ENCODE results near the gene MAMDC4. TPM values are rescaled to one million over a fixed set of nuclear protein-coding genes. Genes with fewer than 3 reads are reported as not detected.
A peak's percentile ranks its signal among the peaks of the same experiment; 100 is the strongest.
"Not testable (repeated sequence)": the region's sequence is repeated elsewhere in the genome, so short reads cannot be mapped to it uniquely, and the experiment has no call there.

The MAMDC4 gene
- total RNA-seq, 1 donor from 2014 or later = 11.0 TPM

DNA sequence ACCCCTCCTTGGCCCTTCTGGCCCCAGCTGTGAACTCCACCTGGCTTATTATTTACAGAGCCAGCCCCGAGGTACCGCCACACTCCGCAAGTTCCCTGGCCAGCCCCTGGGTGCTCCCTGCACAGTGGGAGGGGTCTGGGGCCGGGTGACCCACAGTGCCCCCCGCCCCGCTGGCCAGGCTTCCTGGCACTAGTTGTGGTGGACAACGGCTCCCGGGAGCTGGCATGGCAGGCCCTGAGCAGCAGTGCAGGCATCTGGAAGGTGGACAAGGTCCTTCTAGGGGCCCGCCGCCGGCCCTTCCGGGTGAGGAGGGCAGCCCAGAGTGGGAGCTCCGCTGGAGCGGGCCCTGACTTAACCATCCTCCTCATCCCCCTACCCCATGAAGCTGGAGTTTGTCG lies 3.9 kb downstream of the MAMDC4 start:
- intact Hi-C loops (cut with DNase I) = no loop called here
- no peak for DNase-seq (ENCODE audit: low spot score)

DNA sequence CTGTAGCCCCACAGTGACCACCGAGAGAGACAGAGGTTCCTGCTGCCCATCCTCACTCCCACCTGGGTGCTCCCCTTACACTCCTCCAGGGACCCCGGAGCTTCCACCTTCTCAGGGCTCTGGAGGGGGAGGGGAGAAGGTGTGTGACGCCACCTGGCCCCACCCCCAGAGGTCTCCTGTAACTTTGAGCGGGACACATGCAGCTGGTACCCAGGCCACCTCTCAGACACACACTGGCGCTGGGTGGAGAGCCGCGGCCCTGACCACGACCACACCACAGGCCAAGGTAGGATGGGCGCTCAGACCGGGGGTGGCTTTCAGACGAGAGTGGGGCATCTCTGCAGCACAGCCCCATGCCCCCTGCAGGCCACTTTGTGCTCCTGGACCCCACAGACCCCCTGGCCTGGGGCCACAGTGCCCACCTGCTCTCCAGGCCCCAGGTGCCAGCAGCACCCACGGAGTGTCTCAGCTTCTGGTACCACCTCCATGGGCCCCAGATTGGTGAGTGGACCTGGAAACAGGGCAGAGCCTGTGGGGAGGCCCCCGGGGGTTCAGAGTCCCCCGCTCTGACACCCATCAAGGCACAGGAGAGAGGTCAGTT lies 4.5 kb downstream of the MAMDC4 start:
- intact Hi-C loops (cut with DNase I) = no loop called here

GRCh38 chr9:136857166-136857565 lies 5.0 kb downstream of the MAMDC4 start:
- intact Hi-C loops (cut with DNase I) = no loop called here

More for the DNA sequence above, 4.5 kb downstream of the MAMDC4 start:
- DNase-seq (ENCODE audit: low spot score) = no peak

DNA sequence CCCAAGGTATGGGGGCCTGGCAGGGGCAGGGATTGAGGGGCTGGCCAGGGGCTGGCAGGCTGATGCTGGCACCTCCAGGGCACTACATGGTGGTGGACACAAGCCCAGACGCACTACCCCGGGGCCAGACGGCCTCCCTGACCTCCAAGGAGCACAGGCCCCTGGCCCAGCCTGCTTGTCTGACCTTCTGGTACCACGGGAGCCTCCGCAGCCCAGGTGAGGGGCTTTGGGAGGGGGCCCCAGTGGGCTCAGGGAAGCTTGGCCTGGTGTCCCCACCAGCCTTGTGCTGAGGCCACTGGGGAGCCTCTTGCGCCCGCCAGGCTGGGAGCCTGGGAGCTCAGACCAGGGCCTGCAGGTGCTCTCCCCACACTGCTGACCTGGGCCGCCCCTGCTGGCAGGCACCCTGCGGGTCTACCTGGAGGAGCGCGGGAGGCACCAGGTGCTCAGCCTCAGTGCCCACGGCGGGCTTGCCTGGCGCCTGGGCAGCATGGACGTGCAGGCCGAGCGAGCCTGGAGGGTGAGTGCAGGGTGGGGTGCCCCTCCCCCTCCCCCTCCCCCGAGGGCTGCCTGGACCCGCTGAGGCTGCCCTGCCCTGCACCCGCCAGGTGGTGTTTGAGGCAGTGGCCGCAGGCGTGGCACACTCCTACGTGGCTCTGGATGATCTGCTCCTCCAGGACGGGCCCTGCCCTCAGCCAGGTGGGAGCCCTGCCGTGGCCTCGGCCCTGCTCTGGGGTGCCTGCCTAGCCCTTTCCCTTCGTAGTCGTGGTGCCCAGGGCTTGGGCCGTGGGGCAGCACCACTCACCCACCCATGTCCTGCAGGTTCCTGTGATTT lies 5.7 kb downstream of the MAMDC4 start:
- no peak for DNase-seq (ENCODE audit: low spot score)
- intact Hi-C loops (cut with DNase I) = no loop called here

More at GRCh38 chr9:136857166-136857565, 5.0 kb downstream of the MAMDC4 start:
- DNase-seq (ENCODE audit: low spot score) = no peak

- intact Hi-C loops (cut with DNase I) = no loop called here
- no peak for DNase-seq (ENCODE audit: low spot score)
Observed at GRCh38 chr9:136858452-136858843, 6.3 kb downstream of the MAMDC4 start.

DNA sequence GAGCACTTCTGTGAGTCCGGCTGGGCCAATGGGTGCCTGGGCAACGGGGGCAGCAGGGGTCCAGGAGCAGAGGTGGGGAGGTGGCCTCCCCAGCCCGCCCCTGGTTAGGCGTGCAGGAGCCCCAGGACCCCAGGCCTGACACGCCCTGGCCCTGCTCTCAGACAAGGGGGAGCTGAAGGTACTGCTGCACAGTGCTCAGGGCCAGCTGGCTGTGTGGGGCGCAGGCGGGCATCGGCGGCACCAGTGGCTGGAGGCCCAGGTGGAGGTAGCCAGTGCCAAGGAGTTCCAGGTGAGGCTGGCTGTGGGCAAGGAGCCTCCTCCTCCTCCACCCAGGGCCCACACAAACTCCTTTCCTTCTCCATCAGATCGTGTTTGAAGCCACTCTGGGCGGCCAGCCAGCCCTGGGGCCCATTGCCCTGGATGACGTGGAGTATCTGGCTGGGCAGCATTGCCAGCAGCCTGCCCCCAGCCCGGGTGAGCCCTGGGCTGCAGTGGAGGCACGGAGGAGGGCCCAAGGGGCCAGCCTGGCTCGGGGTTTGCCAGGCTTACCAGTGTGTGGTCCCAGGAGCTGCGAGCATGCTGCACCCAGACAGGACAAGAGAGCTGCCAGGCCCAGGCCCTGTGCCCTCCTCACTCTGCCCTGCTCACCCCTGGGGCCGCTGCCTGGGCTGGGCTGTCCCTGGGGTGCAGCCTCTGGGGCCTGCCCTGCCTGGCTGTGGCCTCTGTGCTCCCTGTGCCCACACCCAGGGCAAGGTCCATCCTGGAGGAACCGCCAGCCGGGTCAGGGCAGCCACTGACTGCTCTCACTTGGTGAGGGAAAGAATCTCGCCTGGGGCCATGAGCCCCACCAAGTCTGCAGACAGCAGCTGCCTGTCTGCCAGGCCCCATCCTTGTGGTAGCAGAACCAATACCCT lies 7.0 kb downstream of the MAMDC4 start:
- intact Hi-C loops (cut with DNase I) = no loop called here
- DNase-seq (ENCODE audit: low spot score) = no peak

- intact Hi-C loops (cut with DNase I) = no loop called here
- DNase-seq (ENCODE audit: low spot score) = no peak
Observed at GRCh38 chr9:136860529-136860928, 8.4 kb downstream of the MAMDC4 start.

GRCh38 chr9:136860933-136861873 lies 9.1 kb downstream of the MAMDC4 start:
- DNase-seq (ENCODE audit: low spot score) = no peak
- intact Hi-C loops (cut with DNase I) = no loop called here

DNA sequence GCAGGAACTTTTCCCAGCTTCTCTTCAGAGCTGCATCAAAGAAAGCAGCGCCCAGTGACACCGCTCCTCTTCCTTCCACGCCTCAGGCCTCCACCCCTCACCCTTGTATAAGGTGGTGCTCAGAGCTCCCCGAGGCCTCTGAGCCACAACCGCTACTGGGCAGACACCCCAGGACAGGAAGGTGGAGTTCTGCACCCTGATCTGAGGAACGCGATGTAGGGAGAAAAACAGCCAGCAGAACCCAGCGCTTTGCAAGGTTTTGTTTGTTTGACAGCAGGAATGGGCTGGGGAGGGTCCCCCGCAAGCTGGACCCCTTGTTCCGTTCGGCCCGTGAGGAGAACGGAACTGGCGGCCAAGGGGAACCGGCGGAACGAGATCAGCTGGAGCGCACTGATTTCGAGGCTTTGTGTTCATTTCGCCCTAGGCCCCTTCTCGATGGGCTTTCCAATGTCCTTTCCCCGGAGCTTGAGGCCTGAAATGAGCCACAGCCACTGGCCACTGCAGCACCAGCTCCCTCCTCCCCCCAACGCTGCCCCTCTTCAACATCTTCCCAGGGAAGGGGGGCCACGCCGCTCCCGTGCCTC lies 9.8 kb downstream of the MAMDC4 start:
- intact Hi-C loops (cut with DNase I) = no loop called here

GRCh38 chr9:136862849-136863622 lies 10.9 kb downstream of the MAMDC4 start:
- intact Hi-C loops (cut with DNase I) = no loop called here
- peak; percentile 71 for DNase-seq (ENCODE audit: low spot score)

More for the DNA sequence above, 9.8 kb downstream of the MAMDC4 start:
- no peak for DNase-seq (ENCODE audit: low spot score)

DNA sequence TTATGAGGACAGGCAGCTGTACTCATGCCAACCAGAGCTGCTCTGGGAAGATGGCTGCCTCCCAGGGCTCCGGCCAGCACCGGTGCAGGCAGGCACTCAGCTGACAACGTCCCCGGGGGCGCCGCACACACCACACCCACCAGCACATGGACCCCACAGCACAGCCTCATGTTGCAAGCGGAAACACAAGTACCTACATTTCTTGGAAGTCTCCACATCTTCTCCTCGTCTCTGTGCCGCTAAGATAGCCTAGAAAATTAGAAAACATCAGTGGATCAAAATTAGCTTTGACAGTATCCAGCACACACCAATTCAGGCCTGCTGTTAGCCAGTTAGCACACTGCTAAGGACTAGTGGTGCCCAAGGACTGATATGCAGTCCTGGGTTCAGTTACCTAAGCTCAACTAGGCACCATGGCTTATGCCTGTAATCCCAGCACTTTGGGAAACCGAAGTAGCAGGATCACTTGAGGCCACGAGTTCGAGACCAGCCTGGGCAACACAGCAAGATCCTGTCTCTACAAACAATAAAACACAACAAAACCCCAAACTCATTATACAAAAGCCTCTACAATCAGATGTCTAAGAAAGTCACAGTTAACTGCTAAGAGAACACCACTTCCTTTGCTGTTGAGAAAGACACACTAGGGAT lies 11.6 kb downstream of the MAMDC4 start:
- no peak for DNase-seq (ENCODE audit: low spot score)
- intact Hi-C loops (cut with DNase I) = no loop called here

DNA sequence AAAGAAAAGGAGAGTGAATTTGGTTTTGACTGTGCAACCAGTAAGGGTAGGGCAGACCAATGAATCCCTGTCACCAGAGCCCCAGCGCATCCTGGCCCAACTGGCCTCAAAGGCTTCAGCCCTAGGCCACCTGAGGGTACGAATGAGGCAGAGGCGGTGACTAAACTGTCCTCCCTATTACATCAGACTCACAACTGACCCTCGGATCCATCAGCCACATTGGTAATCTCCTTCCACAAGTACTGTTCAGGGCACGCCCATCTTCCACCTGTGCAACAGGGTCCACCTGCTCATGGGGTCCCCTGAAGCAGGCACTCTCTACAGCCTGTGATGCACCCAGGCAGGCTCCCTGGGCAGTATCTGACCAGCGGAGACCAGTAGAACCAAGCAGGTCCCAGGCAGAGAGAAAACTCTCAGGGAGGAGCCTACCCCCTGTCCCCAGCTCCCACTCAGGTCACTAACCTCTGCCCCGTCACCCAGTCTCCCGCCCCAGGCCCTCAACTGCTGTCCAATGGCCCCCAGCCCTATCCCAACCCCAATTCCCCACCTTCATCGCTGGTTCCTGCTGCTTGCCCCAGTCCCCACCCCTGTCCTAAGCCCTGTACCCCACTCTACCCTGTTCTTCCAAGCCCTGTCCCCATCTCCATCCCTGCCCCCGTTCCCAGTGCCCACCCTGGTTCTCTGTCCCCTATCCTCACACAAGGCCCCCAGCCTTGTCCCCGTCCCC lies 13.1 kb downstream of the MAMDC4 start:
- no peak for DNase-seq (ENCODE audit: low spot score)
- intact Hi-C loops (cut with DNase I) = no loop called here

DNA sequence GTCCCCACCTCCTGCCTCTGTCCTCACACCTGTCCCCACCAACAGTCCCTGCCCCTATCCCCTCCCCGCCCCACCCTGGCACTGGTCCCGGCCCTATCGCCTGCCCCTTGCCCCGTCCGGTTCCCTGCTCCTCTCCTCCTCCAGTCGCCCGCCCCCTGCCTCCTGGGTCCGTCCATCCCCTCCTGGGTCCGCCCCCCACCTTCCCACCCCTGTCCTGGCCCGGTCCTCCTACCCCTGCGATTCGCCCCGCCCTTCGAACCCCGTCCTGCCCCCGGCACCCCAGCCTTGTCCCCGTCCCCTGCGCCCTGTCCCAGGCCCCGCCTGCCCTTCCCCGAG lies 13.6 kb downstream of the MAMDC4 start:
- no peak for DNase-seq (ENCODE audit: low spot score)
- intact Hi-C loops (cut with DNase I) = no loop called here

DNA sequence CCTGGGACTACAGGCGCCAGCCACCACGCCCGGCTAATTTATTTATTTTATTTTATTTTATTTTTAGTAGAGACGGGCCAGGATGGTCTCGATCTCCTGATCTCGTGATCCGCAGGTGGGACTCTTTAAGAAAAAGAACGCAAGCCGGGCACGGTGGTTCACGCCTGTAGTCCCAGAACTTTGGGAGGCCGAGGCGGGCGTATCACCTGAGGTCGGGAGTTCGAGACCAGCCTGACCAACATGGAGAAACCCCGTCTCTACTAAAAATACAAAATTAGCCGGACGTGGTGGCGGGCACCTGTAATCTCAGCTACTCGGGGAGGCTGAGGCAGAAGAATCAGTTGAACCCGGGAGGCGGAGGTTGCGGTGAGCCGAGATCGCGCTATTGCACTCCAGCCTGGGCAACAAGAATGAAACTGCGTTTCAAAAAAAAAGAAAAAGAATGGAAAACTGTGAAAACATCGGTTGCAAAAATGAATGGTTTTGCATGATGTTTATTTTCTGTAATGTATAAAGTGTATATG lies 14.8 kb downstream of the MAMDC4 start:
- not testable (repeated sequence) for DNase-seq (ENCODE audit: low spot score)

DNA sequence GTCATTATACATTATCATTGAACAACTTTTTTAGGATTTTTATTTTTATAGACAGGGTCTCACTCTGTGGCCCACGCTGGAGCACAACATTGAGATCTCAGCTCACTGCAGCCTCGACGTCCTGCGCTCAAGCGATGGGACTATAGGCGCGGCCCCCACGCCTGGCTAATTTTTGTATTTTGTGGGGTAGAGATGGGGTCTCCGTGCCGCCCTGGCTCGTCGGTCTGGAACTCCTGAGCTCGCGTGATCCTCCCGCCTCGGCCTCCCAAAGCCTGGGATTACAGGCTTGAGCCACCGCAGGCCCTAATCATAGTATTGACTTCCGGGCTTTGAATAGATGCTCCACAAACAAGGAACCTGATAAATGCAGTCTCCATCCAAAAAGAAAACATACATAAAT lies 15.3 kb downstream of the MAMDC4 start:
- intact Hi-C loops (cut with DNase I) = no loop called here
- DNase-seq (ENCODE audit: low spot score) = no peak

More for the DNA sequence above, 14.8 kb downstream of the MAMDC4 start:
- intact Hi-C loops (cut with DNase I) = not testable (repeated sequence)

DNA sequence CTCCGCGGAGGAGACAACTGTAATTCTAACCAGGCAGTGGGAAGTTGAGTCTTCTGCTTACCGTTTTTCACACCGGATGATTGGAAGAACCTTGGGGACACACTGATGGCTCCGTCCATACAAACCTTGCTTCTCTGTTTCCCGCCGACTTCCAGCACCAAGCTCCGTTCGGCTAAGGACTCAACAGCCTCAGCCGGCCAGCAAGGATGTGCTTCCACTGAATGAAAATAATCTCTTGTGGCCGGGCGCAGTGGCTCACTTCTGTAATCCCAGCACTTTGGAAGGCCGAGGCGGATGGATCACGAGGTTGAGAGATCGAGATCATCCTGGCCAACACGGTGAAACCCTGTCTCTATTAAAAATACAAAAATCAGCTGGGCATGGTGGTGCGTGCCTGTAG lies 15.8 kb downstream of the MAMDC4 start:
- intact Hi-C loops (cut with DNase I) = no loop called here
- no peak for DNase-seq (ENCODE audit: low spot score)

- DNase-seq (ENCODE audit: low spot score) = no peak
- intact Hi-C loops (cut with DNase I) = no loop called here
Observed at GRCh38 chr9:136868644-136869043, 16.5 kb downstream of the MAMDC4 start.
